ENCODE data around the gene BABAM2. TPM values are rescaled to one million over a fixed set of nuclear protein-coding genes. Genes with fewer than 3 reads are reported as not detected.

The BABAM2 gene
- total and polyA plus RNA-seq, 9 of the 15 experiments (the other 6 are each of a cell fraction or from before 2014, with no cell fraction given), result 10.9 to 37.4 (median 25.6) TPM

DNA sequence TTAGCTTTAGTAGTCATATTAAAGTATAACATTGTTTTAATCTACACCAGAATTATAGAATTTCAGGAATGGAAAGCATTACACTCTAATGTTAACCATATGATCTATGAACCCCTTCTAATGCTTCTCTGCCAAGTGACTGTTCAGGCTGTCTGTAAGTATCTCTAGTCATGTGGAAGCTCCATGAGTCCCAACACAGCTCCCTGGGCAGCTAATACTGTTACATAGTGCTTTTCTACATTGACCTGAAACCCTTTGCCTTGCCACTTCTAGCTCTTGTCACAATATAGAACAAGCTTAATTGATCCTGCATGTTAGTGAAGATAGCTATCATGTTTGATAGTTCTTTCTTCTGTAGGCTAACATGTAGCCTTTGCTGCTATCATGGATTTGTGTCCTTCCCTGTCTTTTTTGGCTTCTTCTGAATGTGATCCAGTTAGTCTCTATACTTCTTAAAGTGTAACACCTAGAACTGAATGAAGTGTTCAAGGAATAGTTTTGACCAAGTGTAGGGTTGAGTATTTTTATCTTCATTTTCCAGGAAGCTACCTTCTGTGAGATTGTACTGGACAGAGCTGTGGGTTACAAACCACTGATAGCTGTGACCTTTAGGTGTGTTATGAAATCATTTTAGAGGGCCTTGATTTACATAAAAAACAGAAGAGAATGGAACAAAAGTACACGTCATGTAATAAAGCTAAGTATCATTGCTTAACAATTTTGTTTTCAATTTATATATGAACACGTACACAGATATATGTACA lies 23.7 kb downstream of the BABAM2 start:
- H3K79me2 ChIP-seq (ENCODE audit: control insufficient read depth, insufficient read depth, low read length), result no peaks in the 10 kb centered on the region
- intact Hi-C loops (cut with micrococcal nuclease), result no loop called here
- CTCF ChIA-PET (ENCODE audit: low intra/inter-chr PET ratio), result interaction anchor here (0.6 kb wide), 1 partner anchor 1216 kb away, joined by 3 read pairs; no protein-coding TSS in a partner anchor
- no peaks in the 10 kb centered on the region for H3K9me3 ChIP-seq (replicated peaks; ENCODE audit: control insufficient read depth, insufficient read depth, low read depth, low read length)
- FAIRE-seq, result no peak
- no peak for DNase-seq (ENCODE audit: extremely low read depth in 1 of 4, low spot score in 3 of 4)
- H3K27ac ChIP-seq (ENCODE audit: extremely low read depth, low read depth, low read length), result no peak overlapping the region
- POLR2A ChIA-PET, result interaction anchor here (0.5 to 1.4 kb wide), 2 partner anchors 15 to 504 kb away, joined by 4 to 5 read pairs; no protein-coding TSS in a partner anchor
- H3K36me3 ChIP-seq (ENCODE audit: control insufficient read depth, insufficient read depth, low read length), result no peaks in the 10 kb centered on the region
- no peak overlapping the region for H3K4me2 ChIP-seq (ENCODE audit: insufficient read depth, low read length)
- ATAC-seq, result no peak
- no peak overlapping the region for H3K9ac ChIP-seq (ENCODE audit: insufficient read depth in 1 of 2, low read depth in 2 of 2, low read length in 2 of 2)
- no peaks in the 10 kb centered on the region for H3K9me1 ChIP-seq (ENCODE audit: control insufficient read depth, insufficient read depth, low read length)
- no peak overlapping the region for H2AFZ ChIP-seq (ENCODE audit: low read depth, low read length)
- H3K4me1 ChIP-seq (replicated peaks in 1 of 2; ENCODE audit: control insufficient read depth in 2 of 2, insufficient read depth in 2 of 2, low read length in 2 of 2), result no peaks in the 10 kb centered on the region; a peak in 2 of 5 replicates
- no peaks in the 10 kb centered on the region for H4K20me1 ChIP-seq (replicated peaks; ENCODE audit: control insufficient read depth, insufficient read depth, low read length)
- H3K4me3 ChIP-seq, result no peak overlapping the region
- in situ Hi-C loops (cut with MboI), result no loop called here
- WGBS (ENCODE audit: insufficient coverage, low coverage, missing lambda C conversion rate), result 51% methylated on average over 2 of the region's 2 CpGs
- BruUV-seq (replicated peaks), result no TSS peak
- H3K27me3 ChIP-seq (ENCODE audit: control insufficient read depth in 2 of 2, insufficient read depth in 2 of 2, low read length in 2 of 2), result no peaks in the 10 kb centered on the region
- TF ChIP-seq, protein P1, sequence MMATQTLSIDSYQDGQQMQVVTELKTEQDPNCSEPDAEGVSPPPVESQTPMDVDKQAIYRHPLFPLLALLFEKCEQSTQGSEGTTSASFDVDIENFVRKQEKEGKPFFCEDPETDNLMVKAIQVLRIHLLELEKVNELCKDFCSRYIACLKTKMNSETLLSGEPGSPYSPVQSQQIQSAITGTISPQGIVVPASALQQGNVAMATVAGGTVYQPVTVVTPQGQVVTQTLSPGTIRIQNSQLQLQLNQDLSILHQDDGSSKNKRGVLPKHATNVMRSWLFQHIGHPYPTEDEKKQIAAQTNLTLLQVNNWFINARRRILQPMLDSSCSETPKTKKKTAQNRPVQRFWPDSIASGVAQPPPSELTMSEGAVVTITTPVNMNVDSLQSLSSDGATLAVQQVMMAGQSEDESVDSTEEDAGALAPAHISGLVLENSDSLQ (IDR thresholded peaks at IDR 0.05), result no peak
- no peak for TF ChIP-seq TEAD2 (tag; IDR thresholded peaks at IDR 0.05)
- TF ChIP-seq POLR2AphosphoS5 (IDR thresholded peaks at IDR 0.05; ENCODE audit: control insufficient read depth, insufficient read depth, low read depth, low read length), result no peak
- TF ChIP-seq TEAD4 (IDR thresholded peaks at IDR 0.05; ENCODE audit: low read length), result 0 out of 2 replicates have a peak, but pooled peaks have one; percentile 12
- no peak for TF ChIP-seq TEAD4 (CRISPR knock-in tag; IDR thresholded peaks at IDR 0.05; ENCODE audit: borderline replicate concordance)
- TF ChIP-seq, protein P2, sequence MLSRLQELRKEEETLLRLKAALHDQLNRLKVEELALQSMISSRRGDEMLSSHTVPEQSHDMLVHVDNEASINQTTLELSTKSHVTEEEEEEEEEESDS (CRISPR knock-in tag; IDR thresholded peaks at IDR 0.05), result no peak
- no peak for TF ChIP-seq TCFL5 (CRISPR knock-in tag; conservative IDR thresholded peaks at IDR 0.05)
- TF ChIP-seq ESRRB (CRISPR knock-in tag; IDR thresholded peaks at IDR 0.05; ENCODE audit: borderline replicate concordance), result no peak
- no peak for TF ChIP-seq NFIC (IDR thresholded peaks at IDR 0.05)
- no peak for TF ChIP-seq ZNF239 (CRISPR knock-in tag; IDR thresholded peaks at IDR 0.05)
- TF ChIP-seq ZNF57 (CRISPR knock-in tag; IDR thresholded peaks at IDR 0.05), result no peak
- TF ChIP-seq SMAD3 (CRISPR knock-in tag; conservative IDR thresholded peaks at IDR 0.05), result no peak
- TF ChIP-seq, protein P3, sequence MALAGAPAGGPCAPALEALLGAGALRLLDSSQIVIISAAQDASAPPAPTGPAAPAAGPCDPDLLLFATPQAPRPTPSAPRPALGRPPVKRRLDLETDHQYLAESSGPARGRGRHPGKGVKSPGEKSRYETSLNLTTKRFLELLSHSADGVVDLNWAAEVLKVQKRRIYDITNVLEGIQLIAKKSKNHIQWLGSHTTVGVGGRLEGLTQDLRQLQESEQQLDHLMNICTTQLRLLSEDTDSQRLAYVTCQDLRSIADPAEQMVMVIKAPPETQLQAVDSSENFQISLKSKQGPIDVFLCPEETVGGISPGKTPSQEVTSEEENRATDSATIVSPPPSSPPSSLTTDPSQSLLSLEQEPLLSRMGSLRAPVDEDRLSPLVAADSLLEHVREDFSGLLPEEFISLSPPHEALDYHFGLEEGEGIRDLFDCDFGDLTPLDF (CRISPR knock-in tag; IDR thresholded peaks at IDR 0.05), result no peak
- no peak for TF ChIP-seq ZSCAN29 (IDR thresholded peaks at IDR 0.05)
- TF ChIP-seq WHSC1 (IDR thresholded peaks at IDR 0.05; ENCODE audit: low read length), result no peak
